A549 treated with DMSO at 1 μM for 4 hours (cell line): ENCODE measurements around the gene ADTRP. TPM values are rescaled to one million over a fixed set of nuclear protein-coding genes. Genes with fewer than 3 reads are reported as not detected.

Source experiments
- total RNA-seq: library from RNA; stranded (reverse); fragments of 200-300 nt; extraction: Qiagen RNA extraction; gene quantifications from 5 replicates; pipeline ENCODE4 v1.2.3, GENCODE V29; 2022; ENCODE audit warnings: low read depth

ADTRP gene, protein sequence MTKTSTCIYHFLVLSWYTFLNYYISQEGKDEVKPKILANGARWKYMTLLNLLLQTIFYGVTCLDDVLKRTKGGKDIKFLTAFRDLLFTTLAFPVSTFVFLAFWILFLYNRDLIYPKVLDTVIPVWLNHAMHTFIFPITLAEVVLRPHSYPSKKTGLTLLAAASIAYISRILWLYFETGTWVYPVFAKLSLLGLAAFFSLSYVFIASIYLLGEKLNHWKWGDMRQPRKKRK
- 0.37 to 0.89 TPM (median 0.69 TPM) in 5 replicates for total RNA-seq

DNA sequence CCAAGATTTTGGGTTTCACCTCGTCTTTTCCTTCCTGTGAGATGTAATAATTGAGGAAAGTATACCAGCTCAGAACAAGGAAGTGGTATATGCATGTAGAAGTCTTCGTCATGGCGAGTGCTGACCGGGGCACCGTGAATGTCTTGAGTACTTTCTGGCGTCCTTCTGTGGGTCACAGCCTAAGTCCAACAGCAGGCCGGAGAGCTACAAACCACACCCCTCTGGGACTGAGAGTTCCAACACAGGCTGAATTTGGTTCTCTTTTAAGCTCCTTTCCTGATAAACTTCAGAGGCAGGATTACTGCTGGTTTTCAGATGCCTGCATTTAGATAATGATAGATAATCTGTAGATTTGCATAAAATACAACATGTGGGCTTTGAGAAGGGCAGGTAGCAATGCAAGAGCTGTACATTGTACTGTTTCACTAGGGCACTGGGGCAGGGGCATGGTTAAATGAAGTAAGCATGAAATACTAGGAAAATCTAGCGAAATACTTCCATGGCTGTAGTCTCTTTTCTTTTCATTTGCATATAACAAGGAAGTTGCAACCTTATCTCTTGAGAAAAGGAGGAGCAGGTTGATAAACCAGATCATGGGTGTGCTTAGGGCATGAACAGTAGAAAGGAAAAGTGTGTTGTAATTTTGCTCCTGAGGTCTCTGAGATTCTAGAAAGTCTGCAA lies at the start of gene ADTRP:
TSS of gene ADTRP (minus strand) at position 156 of the 681 bp plus-strand sequence. CDS start at position 112, 44 bp downstream.

Other genes with a start within 250 kb of the ADTRP start
- gene TMEM170B, start 241.1 kb downstream of the ADTRP start, total RNA-seq, result 0.71 to 1.3 TPM (median 0.95 TPM) in 5 replicates
- 11.3 to 14.4 TPM (median 13.7 TPM) in 5 replicates for gene HIVEP1, start 233.5 kb upstream of the ADTRP start, total RNA-seq